ENCODE measurements around the gene SH3BP5L.
"Not testable (repeated sequence)": the region's sequence is repeated elsewhere in the genome, so short reads cannot be mapped to it uniquely, and the experiment has no call there.

Gene SH3BP5L

DNA sequence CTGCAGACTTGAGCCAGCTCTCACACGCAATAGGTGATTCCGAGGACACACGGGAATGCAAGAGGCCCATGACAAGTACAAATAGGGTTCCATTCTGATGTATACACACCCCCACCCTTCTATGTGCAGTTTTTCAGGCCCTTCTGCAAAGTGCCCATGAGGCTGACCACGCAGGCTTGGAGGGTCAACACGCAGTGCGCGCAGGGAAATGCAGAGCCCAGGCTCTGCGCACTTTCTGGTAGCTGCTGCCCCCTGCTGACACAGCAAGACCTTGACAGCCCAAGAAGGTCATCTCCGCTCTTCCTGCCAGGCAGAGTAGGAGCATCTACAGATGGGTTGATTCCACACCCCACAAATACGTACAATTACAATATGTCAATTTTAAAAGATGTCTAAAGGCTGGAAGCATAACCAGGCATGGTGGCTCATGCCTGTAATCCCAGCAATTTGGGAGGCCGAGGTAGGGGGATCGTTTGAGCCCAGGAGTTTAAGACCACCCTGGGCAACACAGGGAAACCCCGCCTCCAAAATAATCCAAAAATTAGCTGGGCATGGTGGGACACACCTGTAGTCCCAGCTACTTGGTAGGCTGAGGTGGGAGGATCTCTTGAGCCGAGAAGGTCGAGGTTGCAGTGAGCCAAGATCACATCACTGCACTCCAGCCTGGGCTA lies 18.5 kb downstream of the SH3BP5L start:
- DNase-seq, result no peak

DNA sequence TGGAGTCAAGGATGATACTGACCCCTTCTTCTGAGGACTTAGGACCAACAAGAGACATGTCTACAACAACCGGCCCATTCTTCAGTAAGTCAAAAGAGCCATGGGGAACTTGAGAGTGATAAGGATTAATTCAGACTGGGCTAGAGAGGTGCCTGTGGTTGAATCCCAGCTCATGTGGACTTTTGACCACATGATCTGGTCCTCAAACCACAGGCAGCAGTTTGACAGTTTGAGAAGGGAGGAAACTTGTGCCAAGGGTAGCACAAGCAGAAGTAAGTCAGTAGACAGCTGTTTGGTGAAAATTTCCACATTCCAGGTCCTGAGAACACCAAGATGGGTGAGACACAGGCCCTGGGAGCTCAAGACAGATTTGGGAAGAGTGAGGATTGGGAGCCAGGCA lies 19.8 kb downstream of the SH3BP5L start:
- no peak for DNase-seq

DNA sequence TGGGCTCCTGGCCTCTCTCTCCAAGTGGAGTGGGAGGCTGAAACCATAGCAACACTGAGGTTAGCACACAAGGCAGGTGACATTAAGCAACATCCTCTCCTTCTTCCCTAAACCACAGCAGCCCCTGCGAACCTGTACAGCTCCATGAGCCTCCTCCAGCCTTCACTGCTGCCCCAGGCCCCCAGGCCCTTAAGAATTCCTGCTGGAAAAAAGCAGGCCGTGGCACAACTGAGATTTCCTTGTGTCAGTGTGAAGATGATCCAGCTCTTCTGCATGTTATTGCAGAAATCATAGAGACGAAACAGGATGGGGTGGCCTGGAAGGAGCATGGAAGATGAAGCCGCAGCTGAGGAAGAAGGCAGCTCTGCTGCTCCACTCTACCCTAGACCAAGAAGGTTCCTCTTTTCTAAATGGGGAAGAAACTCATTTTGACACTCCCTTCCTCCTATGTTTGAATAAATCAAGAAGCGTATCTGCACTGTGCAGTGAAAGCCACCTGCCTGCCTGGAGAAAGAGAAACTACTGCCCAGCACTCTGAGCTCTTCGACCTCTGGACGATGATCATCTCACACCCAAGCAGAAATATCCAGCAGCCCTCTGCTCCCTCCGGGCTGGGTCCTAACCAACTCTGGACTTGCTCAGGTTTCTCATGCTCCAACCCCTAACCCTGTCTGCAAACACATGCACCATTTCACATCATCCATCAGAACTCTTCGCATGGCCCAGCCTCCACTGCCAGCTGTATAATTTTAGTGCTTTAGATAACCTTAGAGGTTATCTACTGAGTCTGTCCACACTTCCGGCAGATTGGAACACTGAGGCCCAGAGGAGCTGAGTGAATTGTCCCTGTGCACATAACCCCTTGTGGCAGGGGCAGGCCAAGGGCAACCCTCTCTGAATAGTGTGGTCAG lies 20.7 kb downstream of the SH3BP5L start:
- no peak for DNase-seq

DNA sequence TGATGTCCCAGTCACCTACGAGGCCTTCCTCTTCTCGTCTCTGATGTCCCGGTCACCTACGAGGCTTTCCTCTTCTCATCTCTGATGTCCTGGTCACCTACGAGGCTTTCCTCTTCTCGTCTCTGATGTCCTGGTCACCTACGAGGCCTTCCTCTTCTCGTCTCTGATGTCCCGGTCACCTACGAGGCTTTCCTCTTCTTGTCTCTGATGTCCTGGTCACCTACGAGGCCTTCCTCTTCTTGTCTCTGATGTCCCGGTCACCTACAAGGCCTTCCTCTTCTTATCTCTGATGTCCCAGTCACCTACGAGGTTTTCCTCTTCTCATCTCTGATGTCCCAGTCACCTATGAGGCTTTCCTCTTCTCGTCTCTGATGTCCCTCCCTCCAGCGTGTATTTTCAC lies 22.2 kb downstream of the SH3BP5L start:
- not testable (repeated sequence) for DNase-seq

DNA sequence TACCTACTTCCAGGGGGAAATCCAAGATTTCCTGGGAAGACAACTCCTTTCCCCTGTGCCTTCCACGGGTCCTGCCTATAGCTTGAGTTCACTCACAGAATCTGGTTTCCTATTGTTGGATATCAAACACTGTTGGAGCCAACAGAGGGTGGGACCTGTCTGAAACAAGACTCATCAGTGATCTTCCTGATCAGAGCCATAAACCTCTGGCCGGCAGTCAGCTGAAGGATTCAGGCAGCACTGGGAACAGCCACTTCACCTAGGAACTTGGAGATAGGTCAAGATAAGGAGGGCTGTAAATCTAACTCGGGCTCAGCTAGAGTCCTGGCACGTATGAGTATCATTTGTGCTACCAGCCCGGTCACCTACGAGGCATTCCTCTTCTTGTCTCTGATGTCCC lies 23.3 kb downstream of the SH3BP5L start:
- no peak for DNase-seq

DNA sequence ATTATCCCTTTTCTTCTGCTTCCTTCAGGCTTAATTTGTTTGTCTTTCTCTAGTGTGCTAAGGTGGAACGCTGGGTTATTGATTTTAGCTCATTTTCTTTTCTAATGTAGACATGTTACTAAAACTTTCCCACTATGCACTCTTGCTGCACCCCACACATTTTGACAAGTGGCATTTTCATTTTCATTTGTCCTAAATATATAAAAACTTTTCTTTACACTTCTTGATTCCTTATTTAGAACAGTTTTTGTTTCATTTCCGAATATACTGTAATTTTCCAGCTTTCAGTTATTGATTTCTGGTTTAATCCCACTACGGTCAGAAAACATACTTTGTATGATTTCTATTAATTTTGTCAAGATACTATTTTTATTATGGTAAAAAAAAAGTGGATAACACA lies 25.3 kb downstream of the SH3BP5L start:
- no peak for DNase-seq

DNA sequence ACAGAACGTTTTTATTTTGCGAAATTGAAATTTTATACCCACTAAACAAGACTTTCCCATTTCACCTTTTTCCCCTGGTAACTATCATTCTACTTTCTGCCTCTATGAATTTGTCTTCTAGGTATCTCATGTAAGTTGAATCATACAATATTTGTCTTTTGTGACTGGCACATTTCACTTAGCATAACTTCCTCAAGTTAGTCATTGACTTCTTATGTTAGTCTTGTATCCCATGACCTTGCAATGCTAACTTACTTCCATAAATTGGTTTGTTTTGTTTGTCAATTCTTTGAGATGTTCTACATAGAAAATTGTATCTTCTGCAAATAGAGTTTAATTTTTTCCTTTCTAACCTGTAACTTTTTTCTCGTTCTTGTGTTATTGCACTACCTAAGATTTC lies 26.9 kb downstream of the SH3BP5L start:
- DNase-seq, result no peak

DNA sequence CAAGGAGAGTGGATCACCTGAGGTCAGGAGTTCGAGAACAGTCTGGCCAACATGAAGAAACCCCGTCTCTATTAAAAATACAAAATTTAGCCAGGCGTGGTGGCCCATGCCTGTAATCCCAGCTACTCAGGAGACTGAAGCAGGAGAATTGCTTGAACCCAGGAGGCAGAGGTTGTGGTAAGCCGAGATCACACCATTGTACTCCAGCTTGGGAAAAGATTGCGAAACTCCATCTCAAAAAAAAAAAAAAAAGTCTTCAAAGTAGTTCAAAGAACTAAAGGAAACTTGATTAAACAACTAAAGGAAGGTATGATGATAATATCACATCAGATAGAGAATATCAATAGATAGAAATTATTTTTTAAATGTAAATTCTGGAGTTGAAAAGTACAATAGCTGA lies 31.1 kb downstream of the SH3BP5L start:
- not testable (repeated sequence) for DNase-seq

DNA sequence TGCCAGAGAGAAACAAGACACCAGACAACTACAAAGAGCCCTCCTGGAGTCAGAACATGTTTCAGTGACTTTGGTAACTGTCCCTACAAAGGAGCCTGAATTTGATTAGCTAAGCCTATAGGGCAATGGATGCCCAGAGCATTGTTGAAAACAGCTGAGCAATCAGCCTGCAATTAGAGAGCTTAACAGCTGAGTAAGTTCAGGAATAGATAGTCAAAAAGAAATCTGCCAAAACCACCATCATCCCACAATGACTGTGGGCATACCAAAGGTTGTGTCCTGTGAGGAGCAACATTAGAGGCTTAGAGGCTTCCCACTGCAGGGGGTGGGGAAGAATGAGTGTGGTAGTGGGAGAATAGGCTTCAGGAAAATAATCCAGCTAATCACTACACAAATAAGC lies 32.1 kb downstream of the SH3BP5L start:
- DNase-seq, result no peak

DNA sequence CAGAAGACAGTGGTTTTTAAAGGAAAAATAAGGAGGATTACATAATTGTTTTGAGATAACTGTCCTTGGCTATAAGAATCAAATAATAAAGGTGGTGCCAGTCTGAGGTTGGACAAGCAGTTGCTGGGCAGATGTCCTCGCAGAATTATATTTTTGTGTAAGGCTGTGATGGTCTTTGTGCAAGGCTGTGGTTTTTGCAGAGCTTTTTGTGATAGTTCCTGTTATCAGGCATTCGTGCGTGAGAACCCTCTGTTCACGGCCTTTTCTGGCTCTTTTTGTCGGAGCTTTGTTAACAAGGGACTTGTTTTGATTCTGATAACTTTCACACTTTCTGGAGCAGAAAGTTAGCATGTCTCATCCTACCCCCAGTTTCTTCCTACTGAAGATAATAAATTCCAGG lies 33.4 kb downstream of the SH3BP5L start:
- no peak for DNase-seq

DNA sequence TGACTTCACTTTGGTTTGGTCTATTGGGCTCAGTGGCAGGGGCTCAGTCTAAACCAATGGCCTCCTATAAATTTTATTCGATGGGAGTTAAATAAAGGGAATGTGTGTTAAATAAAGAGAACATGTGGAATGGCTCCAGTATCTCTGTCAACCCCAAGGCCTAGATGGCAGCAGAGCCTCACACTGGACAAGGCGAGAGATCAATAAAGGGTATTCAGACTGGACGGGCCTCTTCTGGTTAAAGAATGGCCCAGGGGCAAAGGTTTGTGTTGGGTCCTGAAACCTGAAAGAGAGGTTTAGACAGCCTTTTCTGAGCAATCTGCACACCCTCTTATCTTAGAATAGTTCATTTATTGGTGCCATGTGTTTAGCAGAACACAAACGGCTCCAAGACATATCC lies 34.7 kb downstream of the SH3BP5L start:
- DNase-seq, result no peak

DNA sequence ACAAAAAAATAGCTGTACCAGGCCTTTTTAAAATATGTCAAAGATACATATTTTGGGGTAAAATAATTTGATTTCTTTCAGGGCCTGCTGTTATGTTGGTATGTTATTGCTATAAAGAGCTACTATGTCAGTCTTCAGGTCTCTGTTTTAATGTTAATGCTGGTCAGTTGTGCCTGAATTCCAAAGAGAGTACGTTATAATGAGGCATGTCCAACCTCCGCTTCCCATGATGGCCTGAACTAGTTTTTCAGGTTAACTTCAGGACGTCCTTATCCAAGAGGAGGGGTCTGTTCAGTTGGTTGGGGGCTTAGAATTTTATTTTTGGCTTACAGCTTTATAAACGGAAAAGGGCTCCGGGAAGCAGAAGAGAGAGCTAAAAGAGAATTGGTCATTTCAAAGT lies 35.3 kb downstream of the SH3BP5L start:
- no peak for DNase-seq

DNA sequence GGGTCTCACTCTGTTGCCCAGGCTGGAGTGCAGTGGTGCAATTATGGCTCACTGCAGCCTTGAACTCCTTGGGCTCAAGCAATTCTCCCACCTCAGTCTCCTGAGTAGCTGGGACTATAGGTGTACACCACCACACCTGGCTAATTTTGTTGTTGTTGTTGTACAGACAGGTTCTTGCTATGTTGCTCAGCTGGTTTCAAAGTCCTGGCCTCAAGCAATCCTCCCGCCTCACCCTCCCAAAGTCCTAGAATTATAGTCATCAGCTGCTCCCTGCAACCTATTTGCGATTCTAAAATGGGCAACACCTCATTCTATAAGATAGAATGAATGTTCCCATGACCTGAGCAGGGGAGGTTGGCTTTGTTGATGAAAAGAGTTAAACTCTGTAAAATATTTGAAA lies 36.4 kb downstream of the SH3BP5L start:
- DNase-seq, result not testable (repeated sequence)

DNA sequence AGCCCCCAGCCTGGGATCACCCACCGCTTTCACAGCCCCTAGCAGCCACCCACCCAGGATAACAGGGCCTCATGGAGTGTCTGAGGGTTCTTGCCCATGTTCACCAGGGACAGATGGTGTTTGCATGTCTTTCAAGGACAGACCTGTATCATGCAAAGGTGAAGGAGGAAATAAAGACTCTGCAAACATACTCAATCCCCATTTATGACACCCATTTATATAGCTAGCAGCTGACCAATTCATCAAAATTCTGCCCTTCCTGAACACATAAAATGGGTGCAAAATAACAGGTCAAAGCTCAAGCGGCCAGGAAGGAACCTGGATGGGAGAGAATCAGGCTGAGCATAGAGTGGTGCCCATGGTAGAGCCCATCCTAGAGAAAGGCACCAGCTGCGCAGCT lies 37.4 kb downstream of the SH3BP5L start:
- DNase-seq, result no peak

DNA sequence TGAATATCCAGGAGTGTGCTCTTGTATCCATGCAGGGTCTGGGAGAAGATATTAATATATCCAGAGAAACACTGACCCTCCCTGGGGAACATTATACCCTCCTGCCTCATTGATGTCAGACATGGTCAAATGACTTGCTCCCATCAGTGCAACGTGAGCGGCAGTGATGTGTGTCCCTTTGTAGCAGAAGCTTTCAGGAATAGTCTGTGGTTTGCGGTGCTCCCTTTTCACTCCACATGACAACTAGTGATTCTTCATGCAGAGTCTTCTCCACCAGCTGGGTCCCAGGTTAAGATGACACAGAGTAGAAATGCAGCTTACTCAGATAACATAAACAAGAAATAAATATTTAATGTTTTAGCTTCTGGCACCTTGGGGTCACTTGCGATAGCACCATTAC lies 38.3 kb downstream of the SH3BP5L start:
- no peak for DNase-seq

DNA sequence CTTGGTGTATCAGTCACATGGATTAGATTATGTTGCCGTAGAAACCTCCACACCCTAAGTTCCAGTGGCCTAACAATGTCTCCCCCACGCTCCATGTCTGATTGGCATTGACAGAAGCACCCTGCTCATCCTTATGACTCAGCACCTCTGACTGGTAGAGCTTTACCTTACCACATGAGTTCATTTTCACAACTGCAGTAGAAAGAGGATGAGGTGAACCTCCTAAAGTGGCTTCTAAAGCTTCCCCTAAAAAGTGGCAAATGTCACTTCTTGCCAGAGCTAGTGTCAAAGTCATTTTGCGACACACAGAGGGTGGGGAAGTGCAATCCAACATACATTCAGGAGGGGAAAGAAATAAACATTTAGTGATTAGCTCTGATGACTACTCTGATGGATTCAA lies 39.6 kb downstream of the SH3BP5L start:
- no peak for DNase-seq

DNA sequence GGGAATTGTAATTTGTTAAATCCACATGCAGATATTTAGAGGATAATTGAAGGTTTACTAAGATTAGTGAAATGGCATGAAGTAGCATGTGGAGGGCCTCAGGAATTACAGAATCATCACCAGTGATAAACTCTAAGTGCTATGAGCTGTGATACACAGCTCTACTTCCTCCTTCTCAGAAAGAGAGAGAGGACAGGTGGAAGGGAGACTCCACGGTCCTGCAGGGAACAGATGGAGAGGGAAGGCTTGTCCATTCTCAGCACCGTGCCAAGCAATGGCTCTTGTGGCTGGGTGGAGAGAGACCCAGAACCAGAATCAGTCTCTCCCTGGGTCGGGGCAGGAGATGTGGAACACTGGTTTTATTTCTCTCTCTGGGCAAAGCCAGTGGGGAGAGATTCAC lies 42.3 kb downstream of the SH3BP5L start:
- DNase-seq, result no peak

DNA sequence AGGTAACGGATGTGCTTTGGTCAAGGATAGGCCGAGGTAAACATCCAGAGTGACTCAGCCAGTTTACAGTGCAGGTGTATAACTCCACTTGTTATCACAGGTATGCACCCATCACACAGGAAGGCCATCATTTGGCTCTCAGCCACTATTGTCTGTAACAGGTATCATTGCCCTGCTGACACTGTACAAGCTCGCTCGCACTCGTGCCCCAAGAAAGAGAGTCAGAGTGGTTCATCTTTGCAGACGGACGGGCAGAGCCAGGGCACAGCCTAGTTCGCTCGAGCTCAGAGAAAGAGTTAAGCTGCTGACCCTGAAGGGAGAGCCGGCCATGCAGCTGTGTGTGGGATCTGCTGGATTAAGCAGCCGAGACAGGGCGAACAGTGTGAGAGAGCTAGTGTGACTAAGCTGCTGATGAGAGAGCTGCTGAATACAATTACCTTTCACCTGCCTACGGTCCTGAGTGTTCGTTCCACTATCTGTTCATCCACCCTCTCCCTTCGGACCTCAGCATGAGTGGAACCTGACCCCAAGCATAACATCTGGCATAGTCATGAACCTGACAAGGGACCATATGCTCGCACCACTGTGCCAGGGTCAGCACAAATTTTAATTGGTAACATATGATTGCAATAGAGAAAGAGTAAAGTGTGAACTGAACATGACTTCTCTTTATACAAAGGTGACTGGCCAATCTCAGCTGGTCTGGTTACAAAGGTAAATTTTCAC lies 43.1 kb downstream of the SH3BP5L start:
- no peak for DNase-seq

DNA sequence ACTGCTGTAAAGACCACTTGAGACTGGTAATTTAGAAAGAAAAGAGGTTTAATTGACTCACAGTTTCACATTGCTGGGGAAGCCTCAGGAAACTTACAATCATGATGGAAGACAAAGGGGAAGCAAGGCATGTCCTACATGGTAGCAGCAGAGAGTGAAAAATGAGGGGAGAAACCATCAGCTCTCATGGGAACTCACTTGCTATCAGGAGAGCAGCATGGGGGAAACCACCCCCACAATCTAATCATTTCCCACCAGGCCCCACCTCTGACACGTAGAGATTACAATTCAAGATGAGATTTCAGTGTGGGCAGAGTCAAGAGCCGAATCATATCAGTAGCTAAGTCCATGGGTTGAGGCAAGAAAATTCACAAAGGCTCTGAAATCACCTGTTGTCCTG lies 46.4 kb downstream of the SH3BP5L start:
- DNase-seq, result no peak

DNA sequence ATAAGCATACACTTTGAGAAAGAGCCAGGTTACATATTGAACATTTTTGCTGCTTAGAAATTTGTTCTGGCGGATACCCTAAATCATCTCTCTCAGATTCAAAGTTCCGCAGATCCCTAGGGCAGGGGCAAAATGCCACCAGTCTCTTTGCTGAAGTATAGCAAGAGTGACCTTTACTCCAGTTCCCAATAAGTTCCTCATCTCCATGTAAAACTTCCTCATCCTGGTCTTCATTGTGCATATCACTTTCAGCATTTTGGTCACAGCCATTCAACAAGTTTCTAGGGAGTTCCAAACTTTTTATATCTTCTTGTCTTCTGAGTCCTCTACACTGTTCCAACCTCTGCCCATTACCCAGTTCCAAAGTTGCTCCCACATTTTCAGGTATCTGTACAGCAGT lies 46.8 kb downstream of the SH3BP5L start:
- DNase-seq, result no peak

DNA sequence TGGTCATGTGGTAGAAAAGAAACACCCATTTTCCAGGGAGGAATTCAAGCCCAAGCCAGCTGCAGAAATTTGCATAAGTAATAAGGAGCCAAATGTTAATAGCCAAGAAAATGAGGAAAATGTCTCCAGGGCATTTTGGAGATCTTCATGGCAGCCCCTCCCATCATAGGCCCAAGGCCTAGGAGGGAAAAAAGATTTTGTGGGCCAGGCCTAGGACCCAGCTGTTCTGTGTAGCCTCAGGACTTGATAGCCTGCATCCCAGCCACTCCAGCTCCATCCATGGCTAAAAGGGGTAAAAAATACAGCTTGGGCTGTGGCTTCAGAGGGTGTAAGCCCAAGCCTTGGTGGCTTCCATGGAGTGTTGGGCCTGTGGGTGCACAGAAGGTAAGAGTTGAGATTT lies 48.7 kb downstream of the SH3BP5L start:
- no peak for DNase-seq

DNA sequence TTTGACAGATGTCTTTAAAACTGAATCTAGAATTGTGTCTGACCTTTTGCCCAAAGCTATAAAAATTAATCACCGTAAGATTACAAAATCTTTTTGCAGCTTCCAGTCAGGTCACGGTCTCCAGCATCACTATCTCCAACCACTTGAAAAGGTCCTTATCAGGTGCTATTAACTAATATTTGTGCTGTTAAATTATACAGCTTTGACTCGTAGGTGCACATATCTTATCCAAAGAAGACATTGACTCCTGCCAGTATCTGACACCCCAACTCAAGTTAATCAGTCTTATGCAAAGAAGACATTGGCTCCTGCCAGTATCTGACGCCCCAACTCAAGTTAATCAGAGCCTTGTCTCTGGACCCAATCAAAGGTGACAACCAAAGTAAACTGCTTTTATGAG lies 50.3 kb downstream of the SH3BP5L start:
- no peak for DNase-seq

Measured in T1000 (cell line).